Activated CD4-positive, alpha-beta T cell treated with anti-CD3 and anti-CD28 coated beads for 36 hours (primary cell): ENCODE results near the gene LEMD2. TPM values are rescaled to one million over a fixed set of nuclear protein-coding genes. Genes with fewer than 3 reads are reported as not detected.

Experiments
- ATAC-seq: fragments of 200-7000 bp; cut with Tn5 transposase; one replicate; pipeline ENCODE4 v1.10.0; 2021; ENCODE audit warnings: mild to moderate bottlenecking, moderate library complexity
- CTCF ChIA-PET: fragments of 350-600 bp; sonication (Branson Sonifier 250); formaldehyde crosslinking; loops from one replicate; lab custom pipeline; 2021; ENCODE audit warnings: antibody characterized with exemption; lab: Charles Lee
- POLR2A ChIA-PET: fragments of 350-600 bp; sonication (Branson Sonifier 250); formaldehyde crosslinking; loops from one replicate; lab custom pipeline; 2021; ENCODE audit warnings: antibody characterized with exemption, inconsistent platforms; lab: Charles Lee
- DNase-seq: peaks from one replicate; pipeline ENCODE4 v3.0.0-alpha.2; 2020
- H3K27ac Mint-ChIP-seq: one replicate; pipeline ENCODE4 v1.8.0; 2021; ENCODE audit warnings: mixed read lengths
- H3K27me3 Mint-ChIP-seq: one replicate; pipeline ENCODE4 v1.8.0; 2021; ENCODE audit warnings: mixed read lengths
- H3K36me3 Mint-ChIP-seq: one replicate; pipeline ENCODE4 v1.8.0; 2021; ENCODE audit warnings: low read depth, mixed read lengths
- H3K4me1 Mint-ChIP-seq: one replicate; pipeline ENCODE4 v1.8.0; 2021; ENCODE audit warnings: mixed read lengths
- H3K4me3 Mint-ChIP-seq: one replicate; pipeline ENCODE4 v1.8.0; 2021; ENCODE audit warnings: mild to moderate bottlenecking, moderate library complexity, mixed read lengths
- H3K9me3 Mint-ChIP-seq: one replicate; pipeline ENCODE4 v1.8.0; 2021; ENCODE audit warnings: low read depth, mixed read lengths
- intact Hi-C, 2 experiments: fragments of 100-400 bp; cut with DNase I in 1 of 2; cut with micrococcal nuclease in 1 of 2; formaldehyde crosslinking; loops; one replicate each; pipeline versions ENCODE4 v1.14.2 to v1.15.1; 2022 to 2024; cut with DNase I, micrococcal nuclease
- total RNA-seq, 2 experiments: library from RNA; stranded (reverse); gene quantifications; one replicate each; pipeline ENCODE4 v1.2.3, GENCODE V29; 2021

Gene LEMD2
- total RNA-seq, 2 experiments from 2014 or later = 55.2 to 61.5 TPM

- CTCF ChIA-PET = interaction anchor here (1.2 kb wide), 1 partner anchor 225 kb away, joined by 3 read pairs; no protein-coding TSS in a partner anchor
- DNase-seq (no peak), ATAC-seq (no peak)
- no peaks in the 10 kb centered on the region for H3K36me3 Mint-ChIP-seq
- no peak overlapping the region for H3K4me3 Mint-ChIP-seq
- POLR2A ChIA-PET = no interaction called here
- H3K9me3 Mint-ChIP-seq = no peaks in the 10 kb centered on the region
- H3K4me1 Mint-ChIP-seq = peaks cover 5% of the 10 kb centered on the region
- intact Hi-C loops = no loop called here
- H3K27ac Mint-ChIP-seq = no peak overlapping the region
- peaks cover 4% of the 10 kb centered on the region for H3K27me3 Mint-ChIP-seq
Measured at GRCh38 chr6:33802186-33802958, 13.4 kb upstream of the LEMD2 start.

GRCh38 chr6:33801611-33802010, 12.7 kb upstream of the LEMD2 start:
- CTCF ChIA-PET = interaction anchor here (1.2 kb wide), 1 partner anchor 226 kb away, joined by 3 read pairs; no protein-coding TSS in a partner anchor
- POLR2A ChIA-PET = no interaction called here

GRCh38 chr6:33800248-33800969, 11.5 kb upstream of the LEMD2 start:
- ChIA-PET CTCF (interaction anchor here (1.4 kb wide), 1 partner anchor 11 kb away, joined by 4 read pairs; no protein-coding TSS in a partner anchor), POLR2A (no interaction called here)
- no peaks in the 10 kb centered on the region for H3K4me1 Mint-ChIP-seq
- no peaks in the 10 kb centered on the region for H3K36me3 Mint-ChIP-seq
- H3K27me3 Mint-ChIP-seq = peaks cover 4% of the 10 kb centered on the region
- no peak overlapping the region for H3K4me3 Mint-ChIP-seq
- DNase-seq (no peak), ATAC-seq (no peak)
- intact Hi-C loops = no loop called here
- no peak overlapping the region for H3K27ac Mint-ChIP-seq
- H3K9me3 Mint-ChIP-seq = no peaks in the 10 kb centered on the region

More at GRCh38 chr6:33801611-33802010, 12.7 kb upstream of the LEMD2 start:
- peaks cover 4% of the 10 kb centered on the region for H3K27me3 Mint-ChIP-seq
- DNase-seq (no peak), ATAC-seq (no peak)
- no peak overlapping the region for H3K4me3 Mint-ChIP-seq
- no peaks in the 10 kb centered on the region for H3K4me1 Mint-ChIP-seq
- H3K27ac Mint-ChIP-seq = no peak overlapping the region
- no peaks in the 10 kb centered on the region for H3K36me3 Mint-ChIP-seq
- no peaks in the 10 kb centered on the region for H3K9me3 Mint-ChIP-seq
- intact Hi-C loops = no loop called here

- Mint-ChIP-seq H3K27me3 (peaks cover 4% of the 10 kb centered on the region), H3K36me3 (no peaks in the 10 kb centered on the region), H3K4me3 (no peak overlapping the region), H3K9me3 (no peaks in the 10 kb centered on the region), H3K4me1 (no peaks in the 10 kb centered on the region), H3K27ac (no peak overlapping the region)
- ATAC-seq (no peak), DNase-seq (no peak)
- ChIA-PET POLR2A (no interaction called here), CTCF (interaction anchor here (1.0 to 1.4 kb wide), 2 partner anchors 12 to 28 kb away, joined by 3 to 4 read pairs; no protein-coding TSS in a partner anchor)
- intact Hi-C loops = no loop called here
Measured at GRCh38 chr6:33799454-33800113, 10.7 kb upstream of the LEMD2 start.

GRCh38 chr6:33798343-33798848, 9.5 kb upstream of the LEMD2 start:
- intact Hi-C loops = no loop called here
- Mint-ChIP-seq H3K4me1 (no peaks in the 10 kb centered on the region), H3K36me3 (no peaks in the 10 kb centered on the region), H3K9me3 (no peaks in the 10 kb centered on the region), H3K4me3 (no peak overlapping the region), H3K27me3 (peaks cover 4% of the 10 kb centered on the region), H3K27ac (no peak overlapping the region)
- CTCF ChIA-PET = interaction anchor here (0.6 to 0.7 kb wide), 2 partner anchors 27 to 226 kb away, joined by 3 read pairs; no protein-coding TSS in a partner anchor
- ATAC-seq (no peak), DNase-seq (no peak)
- POLR2A ChIA-PET = no interaction called here

- Mint-ChIP-seq H3K4me3 (no peak overlapping the region), H3K4me1 (no peaks in the 10 kb centered on the region), H3K36me3 (no peaks in the 10 kb centered on the region), H3K27me3 (peaks cover 4% of the 10 kb centered on the region), H3K9me3 (no peaks in the 10 kb centered on the region), H3K27ac (no peak overlapping the region)
- ChIA-PET POLR2A (no interaction called here), CTCF (interaction anchor here (0.6 to 0.7 kb wide), 2 partner anchors 26 to 227 kb away, joined by 3 read pairs; no protein-coding TSS in a partner anchor)
- intact Hi-C loops = no loop called here
- no peak for ATAC-seq
- no peak for DNase-seq
Measured at GRCh38 chr6:33797626-33798342, 8.9 kb upstream of the LEMD2 start.

GRCh38 chr6:33794910-33795623, 6.1 kb upstream of the LEMD2 start:
- CTCF ChIA-PET = interaction anchor here (0.6 to 1.5 kb wide), 2 partner anchors 24 to 312 kb away, joined by 3 to 6 read pairs; no protein-coding TSS in a partner anchor
- no peaks in the 10 kb centered on the region for H3K36me3 Mint-ChIP-seq
- DNase-seq (no peak), ATAC-seq (no peak)
- no peaks in the 10 kb centered on the region for H3K9me3 Mint-ChIP-seq
- H3K27me3 Mint-ChIP-seq = peaks cover 4% of the 10 kb centered on the region
- H3K27ac Mint-ChIP-seq = no peak overlapping the region
- no peak overlapping the region for H3K4me3 Mint-ChIP-seq
- intact Hi-C loops = no loop called here
- H3K4me1 Mint-ChIP-seq = no peaks in the 10 kb centered on the region
- POLR2A ChIA-PET = no interaction called here

GRCh38 chr6:33792981-33793380, 4.1 kb upstream of the LEMD2 start:
- intact Hi-C loops = no loop called here
- Mint-ChIP-seq H3K9me3 (no peaks in the 10 kb centered on the region), H3K4me1 (peaks cover 8% of the 10 kb centered on the region), H3K27ac (no peak overlapping the region), H3K27me3 (peaks cover 2% of the 10 kb centered on the region), H3K4me3 (no peak overlapping the region), H3K36me3 (peaks cover 1% of the 10 kb centered on the region)
- ATAC-seq = no peak
- CTCF ChIA-PET = interaction anchor here (0.7 kb wide), 3 partner anchors 200 to 1718 kb away, joined by 3 read pairs; no protein-coding TSS in a partner anchor
- POLR2A ChIA-PET = no interaction called here
- no peak for DNase-seq

GRCh38 chr6:33791620-33792019, 2.7 kb upstream of the LEMD2 start:
- DNase-seq = no peak
- POLR2A ChIA-PET = interaction anchor here (0.6 kb wide), 1 partner anchor 129 kb away, joined by 3 read pairs; no protein-coding TSS in a partner anchor
- H3K27ac Mint-ChIP-seq = no peak overlapping the region
- H3K4me1 Mint-ChIP-seq = peaks cover 21% of the 10 kb centered on the region
- CTCF ChIA-PET = interaction anchor here (0.8 kb wide), 1 partner anchor 21 kb away, joined by 4 read pairs; no protein-coding TSS in a partner anchor
- H3K4me3 Mint-ChIP-seq = no peak overlapping the region
- intact Hi-C loops = no loop called here
- no peaks in the 10 kb centered on the region for H3K9me3 Mint-ChIP-seq
- ATAC-seq = no peak
- H3K36me3 Mint-ChIP-seq = peaks cover 11% of the 10 kb centered on the region
- no peaks in the 10 kb centered on the region for H3K27me3 Mint-ChIP-seq

GRCh38 chr6:33790910-33791309, 2.0 kb upstream of the LEMD2 start:
- Mint-ChIP-seq H3K27me3 (no peaks in the 10 kb centered on the region), H3K9me3 (no peaks in the 10 kb centered on the region), H3K4me1 (peaks cover 28% of the 10 kb centered on the region), H3K4me3 (no peak overlapping the region), H3K36me3 (peaks cover 14% of the 10 kb centered on the region), H3K27ac (no peak overlapping the region)
- intact Hi-C loops = no loop called here
- DNase-seq (no peak), ATAC-seq (no peak)
- ChIA-PET POLR2A (no interaction called here), CTCF (interaction anchor here (0.6 to 0.8 kb wide), 2 partner anchors 21 to 801 kb away, joined by 3 to 4 read pairs; no protein-coding TSS in a partner anchor)
